Lung (tissue), 12 donors: Measurements from ENCODE around the gene ADRA2A. TPM values are rescaled to one million over a fixed set of nuclear protein-coding genes. Genes with fewer than 3 reads are reported as not detected.

Source experiments
- ATAC-seq: fragments of 200-7000 bp; cut with Tn5 transposase; one replicate; pipeline ENCODE4 v1.9.1; 2020; ENCODE audit warnings: moderate number of reproducible peaks; ENCODE audit not compliant: insufficient read depth, low FRiP score
- DNase-seq, 3 donors: peaks; one replicate each; pipeline ENCODE4 v3.0.0-alpha.2; 2013 to 2017
- H3K27ac ChIP-seq, 2 donors: one replicate each; pipeline ENCODE4 v1.5.1; 2013; ENCODE audit warnings: mild to moderate bottlenecking in 2 of 2, moderate library complexity in 2 of 2, control low read depth in 1 of 2, inconsistent platforms in 1 of 2, low read depth in 1 of 2, low read length in 1 of 2
- H3K27me3 ChIP-seq, 3 donors: one replicate each; pipeline ENCODE4 v1.5.1; 2013; ENCODE audit warnings: low read length in 2 of 3; ENCODE audit not compliant: control insufficient read depth in 3 of 3, insufficient read depth in 3 of 3
- H3K36me3 ChIP-seq, 4 donors: one replicate each; pipeline ENCODE4 v1.5.1; 2013; ENCODE audit warnings: low read length in 4 of 4, mild to moderate bottlenecking in 1 of 4, moderate library complexity in 1 of 4; ENCODE audit not compliant: control insufficient read depth in 4 of 4, insufficient read depth in 4 of 4
- H3K4me1 ChIP-seq, 5 donors: one replicate each; pipeline ENCODE4 v1.5.1; 2013; ENCODE audit warnings: low read length in 5 of 5, mild to moderate bottlenecking in 2 of 5, moderate library complexity in 1 of 5; ENCODE audit not compliant: control insufficient read depth in 5 of 5, insufficient read depth in 5 of 5
- H3K4me3 ChIP-seq: one replicate; pipeline ENCODE4 v1.5.1; 2013; ENCODE audit warnings: mild to moderate bottlenecking, control low read depth, moderate library complexity
- H3K9ac ChIP-seq, 2 donors: one replicate each; pipeline ENCODE4 v1.5.1; 2013; ENCODE audit warnings: low read length in 2 of 2, control low read depth in 1 of 2; ENCODE audit not compliant: insufficient read depth in 1 of 2
- H3K9me3 ChIP-seq, 4 donors: one replicate each; pipeline ENCODE4 v1.5.1; 2013; ENCODE audit warnings: low read length in 3 of 4, mild to moderate bottlenecking in 1 of 4, moderate library complexity in 1 of 4; ENCODE audit not compliant: control insufficient read depth in 4 of 4, insufficient read depth in 3 of 4
- CTCF ChIP-seq: IDR thresholded peaks from 2 replicates; pipeline ENCODE4 v1.5.1; 2012; ENCODE audit warnings: mild to moderate bottlenecking; ENCODE audit errors: control extremely low read depth, extremely low read depth
- WGBS, 2 donors: extraction: QIAGEN DNeasy Blood & Tissue Kit; methylation state at CpG; one replicate each; pipeline ENCODE4 v1.1.7; 2013; 5-methylcytosine and 5-hydroxymethylcytosine counted together
- polyA plus RNA-seq, 2 donors: library from polyadenylated mRNA; stranded (reverse); fragments of 200-250 nt; gene quantifications; one replicate each; pipeline ENCODE4 v1.2.1, GENCODE V29; 2013
- total RNA-seq, 2 donors: library from RNA; depleted of rRNA in 1 of 2; stranded (reverse); fragments of >200 nt in 1 of 2; gene quantifications; one replicate each; pipeline ENCODE4 v1.2.1, GENCODE V29; 2014 to 2021
- donor health status: control.
- donor health status: control.
- donor health status: Bipolar disorder and iron deficiency.
- donor health status: healthy.
- donor health status: DM: yes; HTN: yes; CAD: no.

Gene ADRA2A
- total and polyA plus RNA-seq, 4 donors, result 0.37 to 9.8 (median 1.6) TPM

GRCh38 chr10:111035542-111035941, 41.3 kb upstream of the ADRA2A start:
- Histone ChIP-seq H3K9me3 (peaks cover 0 to 16% (median 4%) of the 10 kb centered on the region in 4 donors), H3K36me3 (no peaks in the 10 kb centered on the region), H3K4me3 (no peak overlapping the region), H3K4me1 (no peaks in the 10 kb centered on the region), H3K27me3 (no peaks in the 10 kb centered on the region), H3K27ac (no peak overlapping the region), H3K9ac (no peak overlapping the region)
- no peak for TF ChIP-seq CTCF
- ATAC-seq (no peak), DNase-seq (no peak)

DNA sequence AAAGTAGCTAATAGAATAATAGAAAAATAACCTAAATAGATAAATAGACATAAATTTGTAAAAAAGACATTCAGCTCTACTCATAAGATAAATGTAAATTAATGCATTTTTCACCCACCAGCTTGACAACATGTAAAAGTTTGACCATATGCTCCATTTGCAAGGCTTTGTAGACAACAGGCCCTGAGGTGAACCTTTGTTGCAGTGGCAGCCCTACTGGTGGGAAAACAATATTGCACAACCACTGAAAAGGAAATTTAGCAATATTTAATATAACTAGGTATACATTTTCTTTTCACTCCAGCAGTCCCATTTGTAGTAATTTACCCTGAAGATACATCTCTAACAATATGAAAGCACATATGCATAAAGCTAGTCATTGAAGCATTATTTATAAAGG, 39.0 kb upstream of the ADRA2A start:
- H3K4me1 ChIP-seq, result no peaks in the 10 kb centered on the region
- no peak for TF ChIP-seq CTCF

DNA sequence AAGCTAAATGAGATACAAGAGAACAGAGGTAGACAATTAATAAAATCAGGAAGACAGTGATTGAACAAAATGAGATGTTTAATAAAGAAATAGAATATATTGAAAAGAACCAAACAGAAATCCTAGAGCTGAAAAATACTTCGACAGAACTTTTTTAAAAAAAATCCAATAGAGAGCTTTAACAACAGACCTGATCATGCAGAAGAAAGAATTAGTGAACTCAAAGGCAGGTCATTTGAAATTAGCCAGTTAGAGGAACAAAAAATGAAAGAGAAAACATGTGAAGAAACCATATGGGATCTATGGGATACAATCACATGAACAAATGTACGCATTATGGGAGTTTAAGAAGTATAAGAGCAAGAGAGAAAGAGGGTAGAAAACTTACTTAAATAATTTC, 37.3 kb upstream of the ADRA2A start:
- Histone ChIP-seq H3K4me1 (no peaks in the 10 kb centered on the region), H3K9me3 (peaks cover 0 to 17% (median 2%) of the 10 kb centered on the region in 4 donors), H3K4me3 (no peak overlapping the region), H3K27ac (no peak overlapping the region), H3K36me3 (no peaks in the 10 kb centered on the region), H3K9ac (no peak overlapping the region), H3K27me3 (no peaks in the 10 kb centered on the region)
- ATAC-seq (no peak), DNase-seq (no peak)
- WGBS, 2 donors, result 88 to 92% methylated on average over 2 of the region's 2 CpGs
- TF ChIP-seq CTCF, result no peak

More for the DNA sequence above, 39.0 kb upstream of the ADRA2A start:
- Histone ChIP-seq H3K4me3 (no peak overlapping the region), H3K9ac (no peak overlapping the region), H3K27me3 (no peaks in the 10 kb centered on the region), H3K27ac (no peak overlapping the region), H3K36me3 (no peaks in the 10 kb centered on the region), H3K9me3 (peaks cover 0 to 13% (median 4%) of the 10 kb centered on the region in 4 donors)
- no peak for ATAC-seq
- DNase-seq, result no peak

GRCh38 chr10:111057006-111057405, 19.8 kb upstream of the ADRA2A start:
- TF ChIP-seq CTCF, result no peak
- no peak overlapping the region for H3K9ac ChIP-seq
- no peak overlapping the region for H3K4me3 ChIP-seq
- ATAC-seq (no peak), DNase-seq (no peak)
- H3K9me3 ChIP-seq, result peaks cover 0 to 12% (median 0%) of the 10 kb centered on the region in 4 donors
- WGBS, 2 donors, result 52 to 75% methylated on average over 1 of the region's 1 CpG
- no peak overlapping the region for H3K27ac ChIP-seq
- H3K4me1 ChIP-seq, result no peaks in the 10 kb centered on the region
- no peaks in the 10 kb centered on the region for H3K27me3 ChIP-seq
- no peaks in the 10 kb centered on the region for H3K36me3 ChIP-seq
